GM19099 (cell line): ENCODE data around the gene BRMS1.
A peak's percentile ranks its signal among the peaks of the same experiment; 100 is the strongest.

Experiments
- POLR2A ChIP-seq: IDR thresholded peaks from 3 replicates; pipeline ENCODE4 v1.6.1; 2011; ENCODE audit warnings: low read depth; ENCODE audit not compliant: insufficient read length; ENCODE audit errors: extremely low read depth

BRMS1 gene

GRCh38 chr11:66302656-66303055, 42.2 kb downstream of the BRMS1 start:
- no peak for TF ChIP-seq POLR2A

GRCh38 chr11:66299186-66299585, 45.7 kb downstream of the BRMS1 start:
- TF ChIP-seq POLR2A: no peak

DNA sequence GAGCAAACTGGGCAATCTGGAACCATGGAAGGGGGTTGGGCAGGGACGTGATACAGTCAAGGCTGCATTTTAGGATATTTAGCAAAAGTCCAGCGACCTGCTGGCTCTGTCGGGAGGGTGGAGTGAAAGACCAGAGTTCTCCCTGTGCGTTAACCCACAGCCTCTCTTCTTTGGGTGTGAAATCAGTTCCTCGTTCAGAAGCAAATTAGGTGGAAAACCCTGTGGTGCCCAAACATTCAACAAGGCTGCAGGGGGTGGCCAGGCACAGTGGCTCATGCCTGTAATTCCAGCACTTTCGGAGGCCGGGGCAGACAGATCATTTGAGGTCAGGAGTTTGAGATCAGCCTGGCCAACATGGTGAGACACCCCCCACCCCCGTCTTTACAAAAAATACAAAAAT, 47.3 kb downstream of the BRMS1 start:
- no peak for TF ChIP-seq POLR2A

DNA sequence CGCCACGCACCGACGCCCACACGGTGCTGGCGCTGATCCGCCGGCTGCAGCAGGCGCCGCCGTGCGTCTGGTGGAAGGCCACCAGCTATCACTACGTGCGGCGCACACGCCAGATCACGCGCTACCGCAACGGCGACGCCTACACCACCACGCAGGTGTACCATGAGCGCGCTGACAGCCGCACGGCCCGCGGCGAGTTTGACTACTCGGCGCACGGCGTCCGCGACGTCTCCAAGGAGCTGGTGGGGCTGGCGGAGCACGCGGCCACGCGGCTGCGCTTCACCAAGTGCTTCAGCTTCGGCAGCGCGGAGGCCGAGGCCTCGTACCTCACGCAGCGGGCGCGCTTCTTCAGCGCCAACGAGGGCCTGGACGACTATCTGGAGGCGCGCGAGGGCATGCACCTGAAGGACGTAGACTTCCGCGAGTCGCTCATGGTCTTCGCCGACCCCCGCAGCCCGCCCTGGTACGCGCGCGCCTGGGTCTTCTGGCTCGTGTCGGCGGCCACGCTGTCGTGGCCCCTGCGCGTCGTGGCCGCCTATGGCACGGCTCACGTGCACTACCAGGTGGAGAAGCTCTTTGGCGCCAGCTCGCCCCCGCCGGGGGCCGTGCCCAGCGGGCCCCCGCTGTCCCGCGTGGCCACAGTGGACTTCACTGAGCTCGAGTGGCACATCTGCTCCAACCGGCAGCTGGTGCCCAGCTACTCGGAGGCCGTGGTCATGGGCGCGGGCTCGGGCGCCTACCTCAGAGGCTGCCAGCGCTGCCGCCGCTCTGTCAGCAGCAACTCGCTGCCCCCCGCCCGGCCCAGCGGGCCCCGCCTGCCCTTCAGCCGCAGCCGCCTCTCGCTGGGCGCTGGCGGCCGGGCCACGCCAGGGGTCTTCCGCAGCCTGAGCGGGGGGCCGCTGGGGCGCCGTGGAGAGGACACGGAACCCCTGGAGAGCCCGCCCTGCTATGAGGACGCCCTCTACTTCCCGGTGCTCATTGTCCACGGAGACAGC, 50.0 kb downstream of the BRMS1 start:
- TF ChIP-seq POLR2A: no peak

DNA sequence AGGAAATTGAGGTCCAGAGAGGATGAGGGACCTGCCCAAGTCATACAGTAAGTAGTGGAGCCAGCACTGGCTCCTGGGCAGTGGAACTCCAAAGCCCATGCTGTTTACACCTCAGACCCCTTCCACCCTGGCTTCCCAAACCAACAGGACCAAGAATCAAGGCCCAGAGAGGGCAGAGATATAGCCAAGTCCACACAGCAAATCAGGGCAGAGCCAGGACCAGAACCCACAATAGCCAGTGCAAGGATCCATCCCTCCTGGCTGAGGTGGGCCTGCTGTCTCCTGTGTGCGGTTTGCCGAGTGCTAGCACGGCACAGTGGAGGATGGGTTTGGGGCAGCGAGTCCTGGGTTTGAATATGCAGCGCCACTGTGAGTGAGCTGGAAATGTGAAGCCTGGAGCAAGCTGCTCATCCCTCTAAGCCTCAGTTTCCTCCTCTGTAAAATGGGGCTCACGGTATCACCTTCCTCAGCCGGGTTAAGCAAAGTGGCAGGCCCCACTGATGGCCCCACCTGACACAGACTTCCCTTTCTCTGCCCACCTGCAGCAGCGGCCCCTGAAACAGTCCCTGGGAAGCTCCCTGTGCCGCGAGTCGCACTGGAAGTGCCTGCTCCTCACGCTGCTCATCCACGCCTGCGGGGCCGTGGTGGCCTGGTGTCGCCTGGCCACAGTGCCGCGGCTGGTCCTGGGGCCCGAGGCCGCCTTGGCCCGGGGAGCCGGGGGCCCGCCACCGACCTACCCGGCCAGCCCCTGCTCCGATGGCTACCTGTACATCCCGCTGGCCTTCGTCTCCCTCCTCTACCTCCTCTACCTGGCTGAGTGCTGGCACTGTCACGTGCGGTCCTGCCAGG, 50.9 kb downstream of the BRMS1 start:
- no peak for TF ChIP-seq POLR2A

DNA sequence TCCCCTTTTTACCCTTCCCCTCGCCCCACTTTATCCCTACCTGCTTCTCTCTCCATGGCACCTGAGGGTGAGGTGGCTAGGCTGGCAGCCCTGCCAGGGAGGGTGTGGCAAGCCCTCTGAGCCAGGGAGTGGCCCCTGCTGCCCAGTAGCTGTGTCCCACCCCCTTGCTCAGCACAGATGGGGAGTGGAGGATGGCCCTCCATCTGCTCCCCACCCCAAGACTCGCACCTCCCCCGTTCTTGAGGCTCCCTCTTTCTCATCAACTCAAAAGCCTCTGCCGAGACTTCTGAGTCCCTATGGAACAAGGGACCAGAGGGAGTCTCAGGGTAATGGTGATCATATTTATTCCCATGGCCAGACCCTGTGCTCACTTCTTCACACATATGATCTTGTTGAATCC, 51.6 kb downstream of the BRMS1 start:
- no peak for TF ChIP-seq POLR2A

DNA sequence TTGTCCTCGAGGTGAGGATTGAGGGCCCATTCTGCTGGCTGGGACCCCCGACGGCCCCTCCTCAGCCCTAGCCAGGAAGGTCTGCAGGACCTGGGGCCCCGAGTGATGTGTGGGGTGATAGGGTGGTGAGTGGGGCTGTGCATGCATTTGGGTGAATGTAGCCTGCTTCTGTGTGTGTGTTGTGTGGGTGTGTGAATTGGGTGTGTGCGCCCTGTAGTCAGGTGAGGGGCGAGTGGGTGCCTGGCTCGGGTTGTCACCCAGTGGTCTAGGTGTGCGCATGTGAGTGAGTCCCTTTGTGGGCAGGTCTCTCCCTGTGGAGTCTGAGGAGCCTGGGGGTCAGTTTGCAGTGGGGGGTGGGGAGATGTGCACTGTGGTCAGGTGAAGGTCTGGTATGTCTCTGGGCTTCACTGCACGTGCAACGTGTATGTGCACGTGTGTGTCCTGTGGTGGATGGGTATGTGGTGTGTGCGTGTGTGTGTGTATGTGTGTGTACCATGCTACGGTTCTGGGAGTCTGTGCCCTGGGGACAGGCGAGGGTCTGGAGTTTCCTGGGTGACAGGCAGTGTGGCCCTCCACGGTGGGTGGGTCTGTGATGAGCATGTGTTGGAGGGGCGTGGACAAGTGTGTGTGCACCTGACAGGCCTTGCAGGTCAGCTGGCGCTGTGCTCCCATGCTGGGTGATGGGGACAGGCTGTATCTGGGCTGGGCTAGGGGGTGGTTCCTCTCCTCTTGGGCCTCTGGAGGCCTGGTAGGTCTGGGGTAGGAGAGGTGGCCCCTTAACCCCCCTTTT, 52.2 kb downstream of the BRMS1 start:
- TF ChIP-seq POLR2A: no peak

GRCh38 chr11:66291706-66292542, 53.0 kb downstream of the BRMS1 start, which contains the start of gene TMEM151A:
Gene TMEM151A, plus strand, starts transcription at chr11:66291894. Its CDS starts 120 bp downstream, at chr11:66292014.
- no peak for TF ChIP-seq POLR2A

- no peak for TF ChIP-seq POLR2A
These were observed 53.6 kb downstream of the BRMS1 start for GRCh38 chr11:66291303-66291705.

- no peak for TF ChIP-seq POLR2A
These were observed 54.6 kb downstream of the BRMS1 start for GRCh38 chr11:66290330-66290621.

DNA sequence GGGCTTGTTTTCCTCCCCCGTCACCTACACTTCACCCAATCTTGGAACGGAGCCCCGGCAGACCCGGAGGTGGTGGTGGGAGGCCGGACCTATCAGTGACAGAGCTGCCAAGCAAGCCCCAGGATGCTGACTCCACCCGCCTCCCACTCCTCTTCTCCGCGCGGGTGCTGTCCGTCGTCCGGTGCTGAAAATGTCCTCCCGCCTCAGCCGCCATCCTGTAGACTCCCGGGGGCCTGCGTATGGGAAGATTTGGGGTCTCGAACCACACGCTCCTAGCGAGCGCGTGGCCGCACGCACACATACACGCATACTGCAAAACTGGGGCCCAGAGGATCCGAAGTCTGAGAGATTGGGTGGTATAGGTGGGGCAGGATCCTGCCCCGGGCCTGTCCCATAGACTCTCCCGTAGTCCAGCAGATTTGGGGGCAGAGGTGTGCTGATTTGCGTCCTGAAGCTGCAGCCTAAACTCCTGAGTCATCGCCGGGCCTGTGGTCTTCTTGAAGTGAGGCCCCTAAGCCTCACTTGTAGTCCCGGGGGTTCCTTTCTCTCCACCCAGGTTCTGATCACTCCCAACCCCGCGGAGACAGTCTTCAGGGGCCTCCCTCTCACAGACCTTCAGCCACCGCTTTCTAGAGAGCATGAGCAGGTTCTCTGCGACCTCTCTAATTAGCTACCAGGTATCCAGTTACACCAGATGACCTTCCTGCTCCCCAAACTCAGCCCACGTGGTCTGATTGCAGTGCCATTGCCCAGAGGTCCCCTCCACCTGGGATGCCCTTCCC, 55.2 kb downstream of the BRMS1 start:
- TF ChIP-seq POLR2A: no peak

GRCh38 chr11:66288671-66289547, 56.0 kb downstream of the BRMS1 start, which contains the start of gene YIF1A:
Gene YIF1A, minus strand, starts transcription at chr11:66289143. Its CDS starts 158 bp downstream, at chr11:66288985.
- TF ChIP-seq POLR2A: peak; percentile 84
